Ishikawa (cell line): Measurements from ENCODE around the gene HOXB3.

Experiments
- CEBPB ChIP-seq: IDR thresholded peaks from 2 replicates; pipeline ENCODE4 v1.6.1; 2012
- CREB1 ChIP-seq: IDR thresholded peaks from 2 replicates; pipeline ENCODE4 v1.6.1; 2012; ENCODE audit warnings: low read depth
- EGR1 ChIP-seq: IDR thresholded peaks from 2 replicates; pipeline ENCODE4 v1.6.1; 2012
- EP300 ChIP-seq: IDR thresholded peaks from 2 replicates; pipeline ENCODE4 v1.6.1; 2012; ENCODE audit warnings: borderline replicate concordance
- FOXM1 ChIP-seq: IDR thresholded peaks from 2 replicates; pipeline ENCODE4 v1.6.1; 2012; ENCODE audit warnings: low read depth, borderline replicate concordance
- NFIC ChIP-seq: IDR thresholded peaks from 2 replicates; pipeline ENCODE4 v1.6.1; 2012
- RAD21 ChIP-seq: IDR thresholded peaks from 2 replicates; pipeline ENCODE4 v1.6.1; 2012; ENCODE audit warnings: low read depth
- TAF1 ChIP-seq: IDR thresholded peaks from 2 replicates; pipeline ENCODE4 v1.6.1; 2012; ENCODE audit warnings: low read depth, mild to moderate bottlenecking
- TCF12 ChIP-seq: IDR thresholded peaks from 2 replicates; pipeline ENCODE4 v1.6.1; 2012; ENCODE audit warnings: low read depth
- TEAD4 ChIP-seq: IDR thresholded peaks from 2 replicates; pipeline ENCODE4 v1.6.1; 2012
- YY1 ChIP-seq: IDR thresholded peaks from 2 replicates; pipeline ENCODE4 v1.6.1; 2012; ENCODE audit warnings: low read depth
- ZBTB7A ChIP-seq: IDR thresholded peaks from 2 replicates; pipeline ENCODE4 v1.6.1; 2012; ENCODE audit warnings: low read depth
- TF ChIP-seq, protein P1 (sequence below): IDR thresholded peaks from 2 replicates; pipeline ENCODE4 v1.6.1; 2012
- TF ChIP-seq, protein P2 (sequence below): IDR thresholded peaks from 2 replicates; pipeline ENCODE4 v1.6.1; 2012; ENCODE audit warnings: low read depth, mild to moderate bottlenecking
- TF ChIP-seq, protein P3 (sequence below): IDR thresholded peaks from 2 replicates; pipeline ENCODE4 v1.6.1; 2012

The HOXB3 gene

DNA sequence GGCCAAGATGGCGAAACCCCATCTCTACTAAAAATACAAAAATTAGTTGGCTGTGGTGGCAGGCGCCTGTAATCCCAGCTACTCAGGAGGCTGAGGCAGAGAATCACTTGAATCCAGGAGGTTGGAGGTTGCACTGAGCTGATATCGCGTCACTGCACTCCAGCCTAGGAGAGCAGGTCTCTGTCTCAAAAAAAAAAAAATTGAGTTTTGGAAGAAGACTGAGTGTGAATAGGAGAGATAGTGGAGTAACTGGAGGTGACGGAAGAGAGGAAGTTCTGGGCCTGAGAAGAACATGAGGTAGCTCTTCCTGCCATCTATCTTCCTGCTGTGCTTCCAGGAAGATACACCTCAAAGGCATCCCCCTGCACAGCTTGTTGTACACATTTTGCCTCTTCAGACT lies 70.6 kb downstream of the HOXB3 start:
- TF ChIP-seq CEBPB (no peak), ZBTB7A (no peak), TAF1 (no peak), CREB1 (no peak), NFIC (no peak), EGR1 (no peak), FOXM1 (no peak), EP300 (no peak), YY1 (no peak), RAD21 (no peak)
- TF ChIP-seq, protein P1, sequence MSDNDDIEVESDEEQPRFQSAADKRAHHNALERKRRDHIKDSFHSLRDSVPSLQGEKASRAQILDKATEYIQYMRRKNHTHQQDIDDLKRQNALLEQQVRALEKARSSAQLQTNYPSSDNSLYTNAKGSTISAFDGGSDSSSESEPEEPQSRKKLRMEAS: no peak
- TF ChIP-seq, protein P2, sequence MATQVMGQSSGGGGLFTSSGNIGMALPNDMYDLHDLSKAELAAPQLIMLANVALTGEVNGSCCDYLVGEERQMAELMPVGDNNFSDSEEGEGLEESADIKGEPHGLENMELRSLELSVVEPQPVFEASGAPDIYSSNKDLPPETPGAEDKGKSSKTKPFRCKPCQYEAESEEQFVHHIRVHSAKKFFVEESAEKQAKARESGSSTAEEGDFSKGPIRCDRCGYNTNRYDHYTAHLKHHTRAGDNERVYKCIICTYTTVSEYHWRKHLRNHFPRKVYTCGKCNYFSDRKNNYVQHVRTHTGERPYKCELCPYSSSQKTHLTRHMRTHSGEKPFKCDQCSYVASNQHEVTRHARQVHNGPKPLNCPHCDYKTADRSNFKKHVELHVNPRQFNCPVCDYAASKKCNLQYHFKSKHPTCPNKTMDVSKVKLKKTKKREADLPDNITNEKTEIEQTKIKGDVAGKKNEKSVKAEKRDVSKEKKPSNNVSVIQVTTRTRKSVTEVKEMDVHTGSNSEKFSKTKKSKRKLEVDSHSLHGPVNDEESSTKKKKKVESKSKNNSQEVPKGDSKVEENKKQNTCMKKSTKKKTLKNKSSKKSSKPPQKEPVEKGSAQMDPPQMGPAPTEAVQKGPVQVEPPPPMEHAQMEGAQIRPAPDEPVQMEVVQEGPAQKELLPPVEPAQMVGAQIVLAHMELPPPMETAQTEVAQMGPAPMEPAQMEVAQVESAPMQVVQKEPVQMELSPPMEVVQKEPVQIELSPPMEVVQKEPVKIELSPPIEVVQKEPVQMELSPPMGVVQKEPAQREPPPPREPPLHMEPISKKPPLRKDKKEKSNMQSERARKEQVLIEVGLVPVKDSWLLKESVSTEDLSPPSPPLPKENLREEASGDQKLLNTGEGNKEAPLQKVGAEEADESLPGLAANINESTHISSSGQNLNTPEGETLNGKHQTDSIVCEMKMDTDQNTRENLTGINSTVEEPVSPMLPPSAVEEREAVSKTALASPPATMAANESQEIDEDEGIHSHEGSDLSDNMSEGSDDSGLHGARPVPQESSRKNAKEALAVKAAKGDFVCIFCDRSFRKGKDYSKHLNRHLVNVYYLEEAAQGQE: no peak

DNA sequence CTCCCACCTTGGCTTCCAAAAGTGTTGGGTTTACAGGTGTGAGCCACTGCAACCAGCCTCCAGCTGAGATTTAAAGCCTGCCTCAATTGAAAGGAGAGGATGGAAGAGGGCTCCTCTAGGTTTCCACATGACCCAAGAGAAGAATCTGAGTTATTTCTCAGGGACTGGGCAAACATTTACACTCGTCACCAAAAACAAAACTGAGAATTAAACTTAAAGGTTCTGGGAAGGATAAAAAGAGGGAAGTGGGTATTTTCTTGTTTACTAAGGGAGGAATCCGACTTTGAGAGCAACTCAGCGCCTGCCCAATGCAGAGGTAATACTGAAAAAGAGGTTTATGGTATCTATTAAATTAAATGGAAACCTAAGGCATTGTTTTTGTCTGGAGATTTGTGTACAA lies 72.6 kb downstream of the HOXB3 start:
- TF ChIP-seq FOXM1: no peak
- TF ChIP-seq TAF1: no peak
- no peak for TF ChIP-seq EP300
- TF ChIP-seq, protein P2: no peak
- no peak for TF ChIP-seq CREB1
- TF ChIP-seq NFIC: no peak
- TF ChIP-seq TCF12: no peak
- no peak for TF ChIP-seq TEAD4
- TF ChIP-seq, protein P3, sequence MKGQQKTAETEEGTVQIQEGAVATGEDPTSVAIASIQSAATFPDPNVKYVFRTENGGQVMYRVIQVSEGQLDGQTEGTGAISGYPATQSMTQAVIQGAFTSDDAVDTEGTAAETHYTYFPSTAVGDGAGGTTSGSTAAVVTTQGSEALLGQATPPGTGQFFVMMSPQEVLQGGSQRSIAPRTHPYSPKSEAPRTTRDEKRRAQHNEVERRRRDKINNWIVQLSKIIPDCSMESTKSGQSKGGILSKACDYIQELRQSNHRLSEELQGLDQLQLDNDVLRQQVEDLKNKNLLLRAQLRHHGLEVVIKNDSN: no peak
- TF ChIP-seq ZBTB7A: no peak
- TF ChIP-seq CEBPB: no peak
- TF ChIP-seq, protein P1: no peak
- TF ChIP-seq EGR1: no peak
- no peak for TF ChIP-seq RAD21
- TF ChIP-seq YY1: no peak

DNA sequence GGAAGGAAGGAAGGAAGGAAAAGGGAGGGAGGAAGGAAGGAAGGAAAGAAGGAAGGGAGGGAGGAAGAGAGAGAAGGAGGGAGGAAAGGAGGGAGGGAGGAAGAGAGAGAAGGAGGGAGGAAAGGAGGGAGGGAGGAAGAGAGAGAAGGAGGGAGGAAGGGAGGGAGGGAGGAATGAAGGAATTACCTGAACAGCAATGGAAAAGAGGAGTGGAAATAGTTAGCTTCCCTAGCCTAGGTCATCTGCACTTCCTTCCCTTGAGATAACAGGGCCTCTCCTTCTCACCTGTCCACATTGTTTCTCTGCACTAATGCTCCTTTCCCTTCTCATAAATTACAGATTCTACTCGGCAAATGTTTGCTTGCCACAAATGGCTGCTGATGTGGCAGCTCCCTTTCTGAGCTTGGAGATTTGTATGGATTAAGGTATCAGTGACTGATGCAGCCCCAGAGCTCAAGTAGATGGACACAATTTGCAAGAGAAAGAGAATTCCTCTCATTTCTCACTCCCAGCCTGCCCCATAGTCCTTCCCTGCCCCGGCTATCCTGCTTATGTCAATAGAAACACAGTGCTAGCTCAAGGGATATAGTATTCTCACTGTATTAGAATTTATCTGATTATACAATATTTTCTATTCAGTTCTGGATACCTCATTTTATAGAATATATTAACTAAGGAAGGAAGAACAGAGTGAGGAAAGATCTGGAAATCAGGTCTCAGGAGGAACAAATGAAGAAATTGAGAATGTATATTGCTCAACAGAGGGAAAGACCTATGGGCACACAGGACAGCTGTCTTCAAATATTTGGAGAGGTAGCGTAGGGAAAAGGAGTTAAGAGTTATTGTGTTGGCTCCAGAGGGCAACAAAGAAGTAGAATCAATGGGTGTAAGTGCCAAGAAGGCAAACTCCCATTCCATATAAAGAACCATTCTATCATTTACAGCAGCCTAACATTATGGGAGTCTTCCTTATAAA lies 73.8 kb downstream of the HOXB3 start:
- TF ChIP-seq, protein P3: no peak
- TF ChIP-seq CREB1 (no peak), EGR1 (no peak), NFIC (no peak), EP300 (no peak), RAD21 (no peak), TCF12 (no peak), TAF1 (no peak), TEAD4 (no peak)
- TF ChIP-seq, protein P2: no peak
- TF ChIP-seq, protein P1: no peak

DNA sequence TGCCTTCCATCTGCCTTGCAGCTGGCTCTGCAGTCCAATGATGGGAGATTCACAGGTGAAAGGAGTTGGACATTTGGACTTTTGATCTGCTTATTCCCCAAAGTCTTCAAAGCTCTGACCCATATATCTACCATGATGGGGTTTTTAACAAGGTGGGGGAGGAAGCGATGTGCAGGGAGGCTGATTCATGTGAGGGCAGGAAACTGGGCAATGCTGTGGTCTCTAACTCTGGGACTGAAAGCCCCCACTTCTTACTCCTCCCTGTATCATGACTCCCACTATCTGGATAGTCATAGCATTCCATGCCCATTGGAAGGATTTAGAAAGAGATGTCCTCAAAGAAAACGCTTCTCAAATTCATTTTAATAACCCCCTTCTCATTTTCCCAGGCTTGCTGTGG lies 75.6 kb downstream of the HOXB3 start:
- no peak for TF ChIP-seq EGR1
- no peak for TF ChIP-seq CEBPB
- TF ChIP-seq TCF12: no peak
- TF ChIP-seq, protein P2: no peak
- TF ChIP-seq, protein P3: no peak
- TF ChIP-seq YY1: no peak
- TF ChIP-seq NFIC: no peak
- no peak for TF ChIP-seq TEAD4
- no peak for TF ChIP-seq FOXM1
- TF ChIP-seq, protein P1: no peak
- TF ChIP-seq EP300: no peak
- no peak for TF ChIP-seq CREB1
- TF ChIP-seq ZBTB7A: no peak
- no peak for TF ChIP-seq TAF1
- no peak for TF ChIP-seq RAD21
